Neural progenitor cell (in vitro differentiated cells): ENCODE data around the gene CHMP2A.

Source experiments
- EZH2 ChIP-seq: fragments of 200-600 bp; sonication (generic); IDR thresholded peaks from 2 replicates; pipeline ENCODE4 v1.6.1; 2017; ENCODE audit warnings: antibody characterized with exemption, mild to moderate bottlenecking, moderate library complexity
- TF ChIP-seq, protein P1 (sequence below): fragments of 200-600 bp; sonication (generic); IDR thresholded peaks from 2 replicates; pipeline ENCODE4 v1.5.1; 2017; ENCODE audit warnings: antibody characterized with exemption, mild to moderate bottlenecking

DNA sequence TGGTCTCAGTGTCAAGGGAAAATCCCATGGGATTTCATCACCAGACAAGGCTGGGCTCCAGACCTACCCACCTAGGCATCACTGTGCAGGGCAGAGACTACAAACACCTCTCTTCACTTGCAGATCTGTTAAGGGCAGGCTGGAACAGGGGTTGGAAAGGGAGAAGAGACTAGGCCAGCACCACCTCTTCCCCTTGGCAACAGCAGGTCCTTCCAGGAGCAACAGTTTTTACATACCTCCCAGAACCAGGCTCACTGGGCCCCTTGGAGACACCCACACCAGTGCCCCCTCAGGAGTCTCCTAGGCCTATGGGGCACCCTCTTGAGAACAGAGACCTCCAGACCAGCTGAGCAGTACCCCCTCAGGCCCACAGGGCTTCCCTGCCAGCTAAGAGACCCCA, 6.0 kb upstream of the CHMP2A start:
- TF ChIP-seq, protein P1, sequence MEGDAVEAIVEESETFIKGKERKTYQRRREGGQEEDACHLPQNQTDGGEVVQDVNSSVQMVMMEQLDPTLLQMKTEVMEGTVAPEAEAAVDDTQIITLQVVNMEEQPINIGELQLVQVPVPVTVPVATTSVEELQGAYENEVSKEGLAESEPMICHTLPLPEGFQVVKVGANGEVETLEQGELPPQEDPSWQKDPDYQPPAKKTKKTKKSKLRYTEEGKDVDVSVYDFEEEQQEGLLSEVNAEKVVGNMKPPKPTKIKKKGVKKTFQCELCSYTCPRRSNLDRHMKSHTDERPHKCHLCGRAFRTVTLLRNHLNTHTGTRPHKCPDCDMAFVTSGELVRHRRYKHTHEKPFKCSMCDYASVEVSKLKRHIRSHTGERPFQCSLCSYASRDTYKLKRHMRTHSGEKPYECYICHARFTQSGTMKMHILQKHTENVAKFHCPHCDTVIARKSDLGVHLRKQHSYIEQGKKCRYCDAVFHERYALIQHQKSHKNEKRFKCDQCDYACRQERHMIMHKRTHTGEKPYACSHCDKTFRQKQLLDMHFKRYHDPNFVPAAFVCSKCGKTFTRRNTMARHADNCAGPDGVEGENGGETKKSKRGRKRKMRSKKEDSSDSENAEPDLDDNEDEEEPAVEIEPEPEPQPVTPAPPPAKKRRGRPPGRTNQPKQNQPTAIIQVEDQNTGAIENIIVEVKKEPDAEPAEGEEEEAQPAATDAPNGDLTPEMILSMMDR: no peak
- TF ChIP-seq EZH2: no peak
